ENCODE results near the gene SERPINB10. TPM values are rescaled to one million over a fixed set of nuclear protein-coding genes. Genes with fewer than 3 reads are reported as not detected.

SERPINB10 gene
- total RNA-seq, 1 experiment from 2014 or later: not detected

- peak in 1 of 2 experiments; percentile 8 for DNase-seq
Measured at GRCh38 chr18:63974991-63975390, 67.2 kb downstream of the SERPINB10 start.

GRCh38 chr18:63975628-63976027 is 67.9 kb downstream of the SERPINB10 start:
- Histone ChIP-seq H3K36me3 (no peaks in the 10 kb centered on the region), H3K9me3 (replicated peaks) (no peaks in the 10 kb centered on the region), H3K4me1 (no peaks in the 10 kb centered on the region), H3K27me3 (no peaks in the 10 kb centered on the region), H3K4me3 (no peak overlapping the region), H3K27ac (no peak overlapping the region)
- DNase-seq: no peak

More at GRCh38 chr18:63974991-63975390, 67.2 kb downstream of the SERPINB10 start:
- no peaks in the 10 kb centered on the region for H3K9me3 ChIP-seq (replicated peaks)
- no peaks in the 10 kb centered on the region for H3K27me3 ChIP-seq
- H3K27ac ChIP-seq: no peak overlapping the region
- H3K4me1 ChIP-seq: no peaks in the 10 kb centered on the region
- H3K4me3 ChIP-seq: no peak overlapping the region
- H3K36me3 ChIP-seq: no peaks in the 10 kb centered on the region

- Histone ChIP-seq H3K4me3 (no peak overlapping the region), H3K27me3 (no peaks in the 10 kb centered on the region), H3K4me1 (no peaks in the 10 kb centered on the region), H3K36me3 (no peaks in the 10 kb centered on the region), H3K9me3 (replicated peaks) (no peaks in the 10 kb centered on the region), H3K27ac (no peak overlapping the region)
- no peak for DNase-seq
Measured at GRCh38 chr18:63977040-63977439, 69.3 kb downstream of the SERPINB10 start.

- H3K36me3 ChIP-seq: no peaks in the 10 kb centered on the region
- H3K27ac ChIP-seq: no peak overlapping the region
- no peaks in the 10 kb centered on the region for H3K9me3 ChIP-seq (replicated peaks)
- no peaks in the 10 kb centered on the region for H3K27me3 ChIP-seq
- no peaks in the 10 kb centered on the region for H3K4me1 ChIP-seq
- peak in 1 of 2 experiments; percentile 60 for DNase-seq
- H3K4me3 ChIP-seq: no peak overlapping the region
Measured at GRCh38 chr18:63979409-63979920, 71.7 kb downstream of the SERPINB10 start.

GRCh38 chr18:63980027-63980426 is 72.3 kb downstream of the SERPINB10 start:
- H3K36me3 ChIP-seq: no peaks in the 10 kb centered on the region
- H3K9me3 ChIP-seq (replicated peaks): no peaks in the 10 kb centered on the region
- H3K27me3 ChIP-seq: no peaks in the 10 kb centered on the region
- no peak for DNase-seq
- no peak overlapping the region for H3K4me3 ChIP-seq
- no peak overlapping the region for H3K27ac ChIP-seq
- H3K4me1 ChIP-seq: no peaks in the 10 kb centered on the region

GRCh38 chr18:63980896-63981460 is 73.2 kb downstream of the SERPINB10 start:
- H3K36me3 ChIP-seq: no peaks in the 10 kb centered on the region
- H3K9me3 ChIP-seq (replicated peaks): no peaks in the 10 kb centered on the region
- H3K4me3 ChIP-seq: no peak overlapping the region
- DNase-seq: no peak
- H3K27ac ChIP-seq: no peak overlapping the region
- no peaks in the 10 kb centered on the region for H3K4me1 ChIP-seq
- H3K27me3 ChIP-seq: no peaks in the 10 kb centered on the region

- no peaks in the 10 kb centered on the region for H3K9me3 ChIP-seq (replicated peaks)
- no peaks in the 10 kb centered on the region for H3K36me3 ChIP-seq
- H3K27ac ChIP-seq: no peak overlapping the region
- no peaks in the 10 kb centered on the region for H3K27me3 ChIP-seq
- no peak for DNase-seq
- no peaks in the 10 kb centered on the region for H3K4me1 ChIP-seq
- no peak overlapping the region for H3K4me3 ChIP-seq
Measured at GRCh38 chr18:63981719-63982118, 74.0 kb downstream of the SERPINB10 start.

GRCh38 chr18:63982361-63982760 is 74.6 kb downstream of the SERPINB10 start:
- Histone ChIP-seq H3K4me3 (no peak overlapping the region), H3K4me1 (no peaks in the 10 kb centered on the region), H3K36me3 (no peaks in the 10 kb centered on the region), H3K27ac (no peak overlapping the region), H3K9me3 (replicated peaks) (no peaks in the 10 kb centered on the region), H3K27me3 (no peaks in the 10 kb centered on the region)
- DNase-seq: no peak

Other genes with a start within 250 kb of the SERPINB10 start
- not detected in 2 replicates for gene SERPINB3, start 246.1 kb upstream of the SERPINB10 start, total RNA-seq (2014; rRNA removed; shearing (Covaris generic))
- not detected in 2 replicates for gene SERPINB11, start 205.0 kb upstream of the SERPINB10 start, total RNA-seq (2014; rRNA removed; shearing (Covaris generic))
- not detected in 2 replicates for gene SERPINB7, start 132.5 kb upstream of the SERPINB10 start, total RNA-seq (2014; rRNA removed; shearing (Covaris generic))
- not detected in 2 replicates for gene SERPINB2, start 20.3 kb upstream of the SERPINB10 start, total RNA-seq (2014; rRNA removed; shearing (Covaris generic))
- not detected in 2 replicates for gene HMSD, start 41.3 kb downstream of the SERPINB10 start, total RNA-seq (2014; rRNA removed; shearing (Covaris generic))
- 1.6 and 1.9 TPM in 2 replicates for gene SERPINB8, start 62.1 kb downstream of the SERPINB10 start, total RNA-seq (2014; rRNA removed; shearing (Covaris generic))
- not detected in 2 replicates for gene LINC00305, start 241.1 kb downstream of the SERPINB10 start, total RNA-seq (2014; rRNA removed; shearing (Covaris generic))

Data from SJCRH30 (cell line).